Breast epithelium (tissue), 3 donors: ENCODE data around the gene FARP1.

Experiments used
- CTCF ChIP-seq, 3 donors: fragments of 450-650 bp; IDR thresholded peaks; one replicate each; pipeline ENCODE4 v1.5.1; 2016 to 2017; ENCODE audit warnings: antibody characterized with exemption in 3 of 3, mild to moderate bottlenecking in 3 of 3, moderate library complexity in 3 of 3
- POLR2A ChIP-seq: fragments of 450-650 bp; IDR thresholded peaks from one replicate; pipeline ENCODE4 v1.6.1; 2016; ENCODE audit warnings: antibody characterized with exemption, mild to moderate bottlenecking, moderate library complexity

GRCh38 chr13:98239162-98240076 lies 96.5 kb downstream of the FARP1 start:
- TF ChIP-seq CTCF (IDR thresholded peaks at IDR 0.05), result no peak
- no peak for TF ChIP-seq POLR2A
